Iris pigment epithelial cell (primary cell): ENCODE measurements around the gene CCDC183.
"Not testable (repeated sequence)": the region's sequence is repeated elsewhere in the genome, so short reads cannot be mapped to it uniquely, and the experiment has no call there.

Source experiments
- DNase-seq: peaks from one replicate; pipeline ENCODE4 v3.0.0-alpha.2; 2011; ENCODE audit warnings: low read depth

Gene CCDC183

DNA sequence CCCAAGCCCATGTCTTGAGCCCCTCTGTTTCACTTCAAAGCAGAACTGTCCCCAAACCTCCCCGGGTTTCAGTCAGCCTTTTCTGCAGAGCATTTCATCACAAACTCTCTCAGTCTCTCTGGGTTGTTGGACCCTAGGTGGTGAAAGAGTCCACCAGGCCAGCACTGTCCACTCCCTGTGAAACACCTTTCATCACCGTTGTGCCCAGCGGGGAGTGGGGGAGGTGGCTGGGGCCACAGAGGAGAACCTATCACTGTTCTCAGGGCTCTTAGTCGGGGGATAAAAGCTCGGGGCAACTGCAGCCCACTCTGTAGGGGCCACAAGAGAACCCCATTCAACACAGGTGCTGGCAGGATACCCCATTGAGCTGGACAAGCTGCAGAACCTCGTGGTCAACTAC, 6.2 kb downstream of the CCDC183 start:
- no peak for DNase-seq

DNA sequence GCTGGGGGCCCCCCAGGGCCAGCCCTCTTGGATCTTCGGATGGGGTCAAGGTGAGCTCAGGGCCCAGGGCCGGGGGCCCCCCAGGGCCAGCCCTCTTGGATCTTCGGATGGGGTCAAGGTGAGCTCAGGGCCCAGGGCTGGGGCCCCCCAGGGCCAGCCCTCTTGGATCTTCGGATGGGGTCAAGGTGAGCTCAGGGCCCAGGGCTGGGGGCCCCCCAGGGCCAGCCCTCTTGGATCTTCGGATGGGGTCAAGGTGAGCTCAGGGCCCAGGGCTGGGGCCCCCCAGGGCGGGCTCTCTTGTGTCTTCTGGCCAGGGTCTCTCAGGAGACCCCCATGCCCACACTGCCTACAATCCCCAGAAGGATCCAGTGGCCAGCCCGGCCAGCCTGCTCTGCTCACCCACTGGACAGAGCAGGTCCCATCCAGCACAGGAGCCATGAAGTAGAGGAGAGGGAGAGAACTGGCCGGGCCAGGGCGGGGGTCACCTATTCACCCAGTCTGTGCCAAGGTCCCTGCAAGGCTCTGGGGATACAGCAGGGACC, 6.9 kb downstream of the CCDC183 start:
- DNase-seq = not testable (repeated sequence)

DNA sequence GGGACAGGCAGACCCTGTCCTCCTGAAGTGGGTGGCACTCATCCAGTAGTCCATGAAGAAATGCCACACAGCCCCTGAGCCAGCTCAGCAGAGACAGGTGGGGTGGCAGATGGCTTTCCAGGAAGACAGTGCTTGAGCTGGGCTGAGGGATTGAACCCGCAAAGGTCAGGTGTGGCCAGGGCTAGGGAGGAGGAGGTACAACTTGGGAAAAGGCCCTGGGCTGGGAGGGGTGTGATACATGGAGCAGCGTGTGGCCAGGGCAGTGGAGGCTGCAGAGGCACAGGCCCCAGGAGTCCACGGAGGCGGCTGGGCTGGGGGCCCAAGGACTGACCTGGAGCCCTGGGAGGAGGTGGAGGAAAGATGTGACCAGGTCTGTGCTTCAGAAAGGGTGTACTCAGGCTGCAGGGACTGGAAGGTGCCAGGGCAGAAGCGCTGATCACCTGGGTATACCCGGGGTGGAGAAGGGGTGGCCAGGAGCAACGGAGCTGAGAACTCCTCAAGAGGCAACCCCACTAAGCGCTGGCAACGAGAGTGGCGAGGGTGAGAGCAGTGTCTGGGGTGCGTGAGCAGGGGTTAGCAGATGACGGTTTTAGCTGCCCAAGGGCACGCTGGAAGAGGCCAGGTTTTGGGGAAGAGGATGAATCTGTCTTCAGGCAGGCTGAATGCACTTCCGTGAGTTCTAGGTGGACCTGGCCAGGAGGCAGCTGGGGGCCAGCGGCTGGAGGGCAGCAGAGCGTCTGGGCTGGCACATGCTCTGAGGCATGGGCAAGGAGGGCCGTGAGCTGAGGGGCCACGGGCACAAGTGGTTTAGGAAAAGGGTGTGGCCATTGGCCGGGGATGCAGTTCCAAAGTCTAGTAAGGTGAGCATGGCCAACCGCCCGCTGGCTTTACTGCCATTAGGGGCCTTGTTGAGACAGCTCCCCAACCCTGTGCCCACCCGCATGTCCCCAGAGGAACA, 7.7 kb downstream of the CCDC183 start:
- no peak for DNase-seq

DNA sequence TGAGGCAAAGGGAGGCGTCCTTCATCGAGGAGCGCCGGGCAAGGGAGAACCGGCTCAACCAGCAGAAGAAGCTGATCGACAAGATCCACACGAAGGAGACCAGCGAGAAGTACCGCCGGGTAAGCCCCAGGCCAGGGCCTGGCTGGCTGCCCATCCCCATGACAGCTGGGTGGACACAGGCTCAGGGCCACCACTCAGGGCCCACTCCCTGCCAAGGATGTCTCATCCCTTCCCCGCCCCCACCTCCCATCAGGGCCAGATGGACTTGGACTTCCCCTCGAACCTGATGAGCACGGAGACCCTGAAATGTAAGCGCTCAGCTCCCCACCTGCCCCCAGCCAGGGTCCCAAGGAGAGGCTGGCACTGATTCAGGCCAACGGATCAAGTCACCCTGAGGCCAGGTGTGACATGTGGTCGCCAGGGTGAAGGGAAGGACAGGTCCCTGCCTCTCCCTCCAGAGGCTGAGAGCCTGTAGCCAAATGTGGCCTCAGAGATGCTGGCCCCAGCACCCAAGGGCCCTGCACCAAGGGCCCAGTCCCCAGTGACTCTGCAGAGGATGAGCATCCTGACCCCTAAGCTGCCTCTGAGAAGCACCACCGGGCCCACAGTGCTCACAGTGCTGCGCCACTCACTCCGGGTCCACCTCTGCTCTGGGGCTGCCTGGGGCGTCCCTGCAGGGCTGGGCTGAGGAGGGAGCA, 8.5 kb downstream of the CCDC183 start:
- DNase-seq = no peak

DNA sequence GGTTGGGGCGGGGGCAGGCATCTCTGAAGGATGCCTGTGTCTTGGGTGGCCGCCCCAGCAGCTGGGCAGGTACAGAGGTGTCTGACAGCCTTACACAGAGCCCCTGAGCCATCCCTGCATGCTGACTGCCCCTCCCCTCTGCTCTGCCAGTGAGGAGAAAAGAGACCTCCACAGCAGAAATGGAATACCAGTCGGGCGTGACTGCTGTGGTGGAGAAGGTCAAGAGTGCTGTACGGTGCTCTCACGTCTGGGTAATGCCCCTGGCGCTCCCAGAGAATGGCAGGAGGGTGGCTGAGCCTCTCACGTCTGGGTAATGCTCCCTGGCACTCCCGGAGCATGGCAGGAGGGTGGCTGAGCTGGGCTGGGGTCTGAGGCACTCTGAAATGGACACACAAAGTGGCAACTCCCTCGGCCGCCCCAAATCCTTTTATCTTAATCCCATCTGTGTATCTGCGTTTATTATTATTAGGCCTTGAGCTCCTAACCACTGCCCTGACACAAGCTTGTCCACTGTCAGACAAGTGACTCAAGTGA, 9.1 kb downstream of the CCDC183 start:
- DNase-seq = no peak

DNA sequence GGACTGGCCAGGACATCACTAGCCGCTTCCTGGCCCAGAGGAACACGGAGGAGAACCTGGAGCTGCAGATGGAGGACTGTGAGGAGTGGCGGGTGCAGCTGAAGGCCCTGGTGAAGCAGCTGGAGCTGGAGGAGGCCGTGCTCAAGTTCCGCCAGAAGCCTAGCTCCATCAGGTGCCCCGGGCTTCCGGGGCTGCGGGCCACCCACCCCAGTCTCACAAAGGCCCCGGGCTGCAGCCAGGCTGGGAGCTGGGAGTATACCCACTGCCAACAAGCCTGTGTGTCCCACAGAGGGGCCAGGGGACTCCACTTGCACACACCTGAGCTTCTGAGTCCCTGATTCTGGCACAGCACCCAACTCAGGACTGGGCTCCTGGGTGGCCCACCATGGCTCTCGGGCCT, 9.9 kb downstream of the CCDC183 start:
- no peak for DNase-seq

DNA sequence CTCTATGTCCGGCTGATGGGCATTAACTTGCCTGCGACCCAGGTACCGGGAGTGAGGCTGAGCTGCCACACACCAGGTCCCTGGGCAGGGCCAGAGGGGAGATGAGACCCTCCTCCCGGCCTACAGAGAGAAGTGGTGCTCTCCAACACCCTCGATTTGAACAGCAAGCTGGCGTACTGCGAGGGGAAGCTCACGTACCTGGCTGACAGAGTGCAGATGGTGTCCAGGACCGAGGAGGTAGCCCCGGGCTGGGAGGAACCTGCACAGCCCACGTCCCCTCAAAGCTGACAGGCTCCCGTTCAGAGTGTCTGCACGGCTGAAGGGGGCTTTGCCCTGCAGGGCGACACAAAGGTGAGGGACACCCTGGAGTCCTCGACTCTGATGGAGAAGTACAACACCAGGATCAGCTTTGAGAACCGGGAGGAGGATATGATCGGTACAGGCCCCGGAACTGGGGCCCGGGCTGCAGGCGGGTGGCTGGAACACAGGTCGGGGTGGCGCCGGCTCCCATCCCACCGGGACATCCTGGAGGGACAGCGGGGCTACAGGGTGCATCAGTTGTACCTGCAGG, 10.6 kb downstream of the CCDC183 start:
- DNase-seq = no peak

DNA sequence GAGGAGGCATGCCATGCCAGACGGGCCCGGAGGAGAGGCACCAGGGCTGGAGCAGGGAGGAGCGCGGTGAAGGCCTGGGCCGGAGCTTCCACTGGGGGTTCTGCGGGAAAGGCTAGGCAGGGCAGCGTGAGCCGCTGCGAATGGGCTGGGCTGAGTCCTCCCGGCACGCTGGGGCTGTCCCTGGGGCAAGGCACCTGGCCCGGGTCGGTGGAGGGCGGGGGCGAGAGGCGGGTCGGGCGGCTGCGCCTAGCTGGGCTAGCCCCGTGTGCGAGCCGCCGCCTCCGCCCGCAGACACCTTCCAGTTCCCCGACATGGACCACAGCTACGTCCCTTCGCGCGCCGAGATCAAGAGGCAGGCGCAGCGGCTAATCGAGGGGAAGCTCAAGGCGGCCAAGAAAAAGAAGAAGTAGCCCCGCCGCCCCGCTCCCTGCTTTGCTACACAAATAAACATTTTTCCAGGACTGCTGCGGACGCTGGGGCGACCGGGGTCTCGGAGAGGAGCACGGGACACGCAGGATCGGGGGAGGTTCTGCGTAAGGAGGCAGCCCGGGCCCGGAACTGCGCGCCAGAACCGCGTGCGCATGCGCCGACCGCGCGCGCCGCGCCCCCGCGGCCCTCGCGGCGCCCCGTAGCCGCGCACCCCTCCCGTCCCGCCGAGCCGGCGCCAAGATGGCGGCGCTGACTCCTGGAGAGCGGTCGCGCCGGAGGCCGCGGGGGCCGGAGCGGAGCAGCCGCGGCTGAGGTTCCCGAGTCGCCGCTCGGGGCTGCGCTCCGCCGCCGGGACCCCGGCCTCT, 11.3 kb downstream of the CCDC183 start, which contains the start of gene RABL6:
Gene RABL6, plus strand, starts transcription at position 668 of the 794 bp plus-strand sequence. CDS start 249 bp downstream, outside the sequence.
- DNase-seq = peak; percentile 61

DNA sequence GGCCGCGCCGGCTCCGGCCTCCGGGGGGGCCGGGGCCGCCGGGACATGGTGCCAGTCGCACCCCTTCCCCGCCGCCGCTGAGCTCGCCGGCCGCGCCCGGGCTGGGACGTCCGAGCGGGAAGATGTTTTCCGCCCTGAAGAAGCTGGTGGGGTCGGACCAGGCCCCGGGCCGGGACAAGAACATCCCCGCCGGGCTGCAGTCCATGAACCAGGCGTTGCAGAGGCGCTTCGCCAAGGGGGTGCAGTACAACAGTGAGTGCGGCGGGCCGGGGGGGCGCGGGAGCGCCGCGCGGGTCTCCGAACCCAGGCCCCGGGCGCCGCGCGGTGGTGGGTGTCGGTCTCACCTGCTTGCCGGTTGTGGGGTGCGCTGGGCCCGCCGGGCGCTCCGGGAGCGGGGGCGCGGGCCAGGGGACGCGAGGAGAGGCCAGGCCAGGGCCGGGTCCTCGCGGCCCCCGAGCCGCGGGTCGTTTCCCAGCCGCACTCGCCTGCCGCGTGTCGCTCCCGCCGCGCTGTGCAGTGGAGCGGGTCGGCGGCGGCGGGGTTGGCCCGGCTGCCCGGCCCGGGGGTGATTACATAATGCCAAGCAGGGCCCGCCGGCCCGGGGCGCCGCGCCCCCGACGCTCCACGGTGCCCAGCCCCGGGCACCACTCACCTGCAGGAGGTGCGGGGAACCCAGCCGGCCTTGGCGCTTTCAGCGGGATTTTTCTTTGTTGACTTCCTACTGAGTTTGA, 12.1 kb downstream of the CCDC183 start:
- peak; percentile 25 for DNase-seq

DNA sequence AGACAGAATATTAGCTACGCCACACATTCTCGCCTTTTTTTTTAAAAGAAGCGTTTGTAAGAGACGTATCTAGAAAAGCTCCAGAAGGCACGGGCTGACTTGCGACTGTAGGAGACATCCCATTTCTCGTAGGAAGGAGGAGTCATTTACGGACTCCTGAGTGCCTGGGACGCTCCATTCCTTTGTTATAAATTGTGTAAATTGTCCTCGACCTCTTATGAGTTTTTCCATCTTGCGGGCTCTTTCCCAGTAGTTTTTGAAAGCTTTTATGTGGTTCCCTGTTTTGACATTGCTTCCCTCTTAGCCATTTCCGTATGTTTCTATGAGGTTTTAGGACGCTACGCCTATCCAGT, 12.6 kb downstream of the CCDC183 start:
- DNase-seq = peak; percentile 57

DNA sequence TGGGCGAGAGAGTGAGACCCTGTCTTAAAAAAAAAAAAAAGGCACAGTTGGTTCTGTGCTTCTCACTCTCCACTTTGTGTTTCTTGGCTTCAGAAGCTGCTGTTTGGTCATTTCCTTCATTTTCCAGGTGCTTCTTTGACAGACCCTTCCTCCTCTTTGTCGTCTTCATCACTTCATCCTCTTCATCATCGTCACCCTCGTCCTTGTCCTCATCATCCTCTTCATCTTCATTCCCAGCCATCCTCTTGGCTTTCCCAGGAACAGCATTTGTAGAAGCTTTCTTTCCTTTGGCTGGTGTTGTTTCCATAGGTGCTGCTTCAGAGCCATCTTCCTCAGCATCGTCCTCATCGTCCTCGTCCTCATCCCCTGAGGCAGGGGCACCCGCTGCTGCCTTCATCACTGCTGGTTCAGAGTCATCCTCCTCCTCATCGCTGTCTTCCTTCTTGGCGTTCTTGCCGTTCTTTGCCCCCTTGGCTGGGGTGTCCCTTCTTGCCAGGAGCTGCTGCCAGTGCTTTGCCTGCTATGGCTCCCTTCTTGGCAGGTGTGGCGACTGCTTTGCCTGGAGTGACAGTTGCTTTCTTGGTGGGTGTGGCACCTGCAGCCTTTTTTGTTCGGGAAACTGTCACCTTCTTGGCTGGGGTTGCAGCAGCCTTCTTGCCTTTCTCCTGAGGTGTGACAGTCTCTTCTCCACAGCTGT, 18.7 kb downstream of the CCDC183 start:
- no peak for DNase-seq

DNA sequence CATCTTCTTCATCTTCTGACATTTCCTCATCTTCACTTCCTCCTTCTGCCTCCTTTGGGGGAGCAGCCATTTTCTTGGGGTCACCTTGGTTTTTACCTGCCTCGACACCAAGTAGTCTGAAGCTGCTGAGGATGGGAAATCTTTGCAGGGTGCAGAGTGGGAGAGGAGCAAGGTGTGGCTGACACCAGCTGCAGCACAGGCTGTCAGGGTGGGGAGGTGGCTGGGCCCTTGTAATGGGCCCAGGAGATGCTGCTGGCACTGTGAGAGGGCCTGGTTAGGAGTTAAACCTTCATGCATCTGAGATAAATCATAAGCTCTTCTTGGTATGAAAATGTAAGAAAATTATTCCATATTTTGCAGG, 19.3 kb downstream of the CCDC183 start:
- no peak for DNase-seq

DNA sequence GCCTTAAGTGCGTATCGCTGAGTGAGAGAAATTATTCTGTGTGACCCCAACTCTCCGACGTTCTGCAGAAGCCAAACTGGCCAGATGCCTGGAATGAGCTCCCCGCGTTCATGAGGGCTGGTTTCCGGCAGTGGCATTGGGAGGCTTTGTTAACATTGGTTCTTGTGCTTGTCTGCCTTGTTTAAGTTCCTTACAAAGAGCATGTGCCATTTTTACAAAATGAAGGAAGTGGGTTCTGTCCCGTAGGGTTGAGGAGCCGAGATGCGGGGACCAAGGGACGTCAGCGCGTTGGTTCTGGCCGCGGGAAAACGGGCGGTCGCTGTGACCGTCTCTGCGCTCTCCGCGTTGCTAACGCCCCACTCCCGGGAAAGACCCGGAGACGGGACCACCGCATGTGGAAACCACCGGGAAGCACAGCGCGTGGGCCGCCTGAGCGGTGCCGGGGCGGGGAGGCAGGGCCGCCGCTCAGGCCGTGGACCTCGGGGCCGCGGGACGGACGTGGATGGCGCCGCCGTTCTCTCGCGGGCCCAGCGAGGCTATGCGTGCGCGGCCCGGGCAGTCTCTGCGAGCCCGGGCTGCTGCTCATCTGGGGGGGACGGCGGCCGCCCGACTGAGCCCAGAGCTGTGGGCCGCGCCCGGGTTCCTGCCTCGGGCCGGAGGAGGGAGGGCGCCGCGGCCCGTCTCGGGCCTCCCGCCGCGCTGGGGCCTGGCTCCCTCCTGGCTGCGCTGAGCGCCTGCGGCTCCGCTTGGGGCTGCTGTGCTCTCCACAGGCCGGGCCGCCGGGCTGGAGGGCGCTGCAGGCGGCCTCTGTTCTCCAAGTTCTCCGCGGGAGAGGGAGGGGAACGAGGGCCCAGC, 25.1 kb downstream of the CCDC183 start:
- peak; percentile 53 for DNase-seq

DNA sequence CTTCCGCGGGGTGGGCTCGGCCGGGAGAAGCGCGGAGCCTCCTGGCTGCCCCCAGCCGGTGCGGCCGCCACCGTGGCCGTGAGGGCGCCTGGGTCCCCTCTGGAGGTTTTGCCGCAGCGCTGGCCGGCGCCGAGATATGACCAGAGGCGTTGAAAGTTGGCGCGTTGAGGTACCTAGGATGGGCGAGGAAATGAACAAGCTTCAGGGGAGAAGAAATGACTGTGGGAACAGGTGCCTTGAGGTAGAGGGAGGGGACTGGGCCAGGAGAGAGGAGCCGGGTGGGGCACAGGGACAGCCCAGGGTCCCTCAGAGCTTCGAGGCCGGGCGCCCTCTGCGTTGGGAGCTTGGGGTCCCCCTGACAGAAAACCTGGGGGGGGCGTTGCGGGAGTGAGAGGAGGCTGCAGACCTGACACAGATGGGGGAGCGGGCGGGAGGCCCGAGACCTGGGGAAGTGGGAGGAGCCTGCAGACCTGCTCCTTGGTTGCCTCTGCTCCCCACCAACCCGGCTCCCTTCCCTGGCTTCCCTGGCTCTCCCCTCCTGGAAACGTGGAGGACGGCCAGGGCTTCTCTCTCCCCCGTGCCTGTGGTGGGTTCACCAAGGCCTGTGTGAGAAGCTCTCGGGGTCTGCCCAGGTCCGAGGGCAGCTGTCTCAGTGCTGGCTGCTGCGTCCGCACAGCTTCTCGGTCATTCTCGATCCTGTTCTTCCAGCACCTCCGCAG, 25.8 kb downstream of the CCDC183 start:
- DNase-seq = no peak

DNA sequence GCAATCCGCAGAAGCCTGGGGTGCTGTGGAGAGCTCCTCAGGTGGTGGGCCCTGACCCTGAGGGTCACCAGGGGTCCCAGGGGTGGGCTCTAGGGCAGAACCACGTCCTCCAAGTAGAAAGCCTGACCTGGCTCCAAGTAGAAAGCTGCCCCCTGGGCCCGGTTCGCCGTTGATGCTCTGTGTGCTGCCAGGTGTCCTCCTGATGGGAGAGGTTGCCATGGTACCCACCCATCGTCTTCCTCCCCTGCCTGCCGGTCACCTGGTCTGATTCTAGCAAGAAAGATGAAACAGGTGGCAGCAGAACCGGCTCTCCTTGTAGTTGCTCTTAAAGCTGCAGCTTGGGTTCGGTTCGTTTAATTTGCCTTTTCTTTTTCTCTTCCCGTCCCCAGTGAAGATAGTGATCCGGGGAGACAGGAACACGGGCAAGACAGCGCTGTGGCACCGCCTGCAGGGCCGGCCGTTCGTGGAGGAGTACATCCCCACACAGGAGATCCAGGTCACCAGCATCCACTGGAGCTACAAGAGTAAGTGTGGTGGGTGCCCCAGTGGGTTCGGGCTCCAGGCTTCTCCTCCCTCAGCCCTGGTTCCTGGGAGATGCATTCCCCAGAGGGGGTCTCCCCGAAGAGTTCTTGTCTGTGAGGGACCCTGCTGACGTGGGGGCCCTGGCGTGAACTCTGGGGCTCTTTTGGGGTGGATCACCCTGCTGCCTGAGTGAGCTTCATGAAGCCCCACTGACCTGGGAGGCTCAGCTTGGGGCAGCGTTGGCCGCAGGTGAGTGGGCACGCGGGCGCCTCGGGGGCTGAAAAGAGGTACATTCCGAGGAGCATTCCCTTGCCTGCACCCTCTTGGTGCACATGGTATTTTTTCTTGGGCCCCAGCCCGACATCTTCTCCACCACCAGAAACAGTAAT, 27.3 kb downstream of the CCDC183 start:
- DNase-seq = no peak

DNA sequence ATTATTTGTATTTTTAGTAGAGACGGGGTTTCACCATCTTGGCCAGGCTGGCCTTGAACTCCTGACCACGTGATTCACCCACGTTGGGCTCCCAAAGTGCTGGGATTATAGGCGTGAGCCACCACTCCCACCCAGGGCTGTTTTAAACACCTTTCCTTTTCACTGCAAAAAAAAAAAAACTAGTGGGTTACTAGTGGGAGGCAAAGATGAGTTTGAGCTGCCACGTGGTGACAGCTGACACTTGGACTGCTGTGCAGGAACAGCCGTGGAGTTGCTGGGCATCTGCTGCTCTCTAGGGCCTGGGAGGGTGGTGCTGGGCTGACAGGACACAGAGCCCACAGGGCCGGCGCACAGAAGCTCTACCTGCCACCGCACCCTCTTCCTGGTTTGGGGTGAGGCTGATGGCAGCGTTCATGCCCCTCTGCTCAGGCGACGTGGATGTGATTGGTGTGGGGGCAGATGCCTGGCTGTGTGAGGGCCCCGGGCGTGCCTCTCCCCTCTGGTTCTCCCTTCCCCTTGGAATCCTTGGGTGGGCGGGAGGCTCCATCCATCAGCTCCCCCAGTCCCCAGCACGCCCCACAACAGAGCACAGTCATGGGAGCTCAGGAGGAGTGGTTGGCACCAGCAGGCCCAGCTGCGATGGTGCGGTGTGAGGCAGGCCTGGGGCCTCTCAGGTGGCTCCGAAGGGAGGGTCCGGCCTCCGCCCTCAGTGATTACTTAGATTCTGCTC, 28.5 kb downstream of the CCDC183 start:
- DNase-seq = no peak
